Measurements from ENCODE around the gene GSTO2. TPM values are rescaled to one million over a fixed set of nuclear protein-coding genes. Genes with fewer than 3 reads are reported as not detected.

The GSTO2 gene
- total and polyA plus RNA-seq, 2 of the 13 experiments (the other 11 are each of a cell fraction or from before 2014, with no cell fraction given), result 2.1 to 7.9 TPM

- in situ Hi-C loops (cut with HindIII; ENCODE audit: extremely low pct_ligation_motif_present, low pct_unique_long_range_greater_than_20kb) (no loop called here), intact Hi-C loops (cut with micrococcal nuclease; ENCODE audit: unreplicated experiment) (no loop called here)
- Histone ChIP-seq H3K27me3 (ENCODE audit: control insufficient read depth in 1 of 2, insufficient read depth in 2 of 2, low read length in 2 of 2) (peaks cover 0 to 7% of the 10 kb centered on the region in 2 experiments; a peak in 2 of 5 replicates), H3K27ac (ENCODE audit: extremely low read length, insufficient read depth, low read length) (no peak overlapping the region), H2AFZ (ENCODE audit: low read length) (no peak overlapping the region), H3K4me2 (ENCODE audit: low read depth, low read length) (no peak overlapping the region), H3K36me3 (replicated peaks in 1 of 2; ENCODE audit: control insufficient read depth in 1 of 2, insufficient read depth in 2 of 2, low read length in 2 of 2) (no peaks in the 10 kb centered on the region; a peak in 1 of 5 replicates), H3K9me3 (ENCODE audit: low read length) (no peaks in the 10 kb centered on the region), H4K20me1 (ENCODE audit: insufficient read depth, low read length) (no peaks in the 10 kb centered on the region), H3K9ac (ENCODE audit: insufficient read depth, low read depth, low read length) (no peak overlapping the region), H3K79me2 (ENCODE audit: insufficient read depth, low read length) (no peaks in the 10 kb centered on the region), H3K4me3 (replicated peaks in 1 of 3; ENCODE audit: insufficient read depth in 1 of 3, low read depth in 2 of 3, low read length in 3 of 3) (no peak overlapping the region), H3K4me1 (ENCODE audit: insufficient read depth, low read length) (peaks cover 64% of the 10 kb centered on the region)
- ATAC-seq (no peak), FAIRE-seq (no peak), DNase-seq (ENCODE audit: low spot score) (no peak)
- CTCF ChIA-PET (ENCODE audit: low intra/inter-chr PET ratio, low total read pairs), result no interaction called here
- no peak for TF ChIP-seq ZFP36 (IDR thresholded peaks at IDR 0.05; ENCODE audit: borderline replicate concordance, low read depth, low read length, partially characterized antibody)
- no peak for TF ChIP-seq HOXD1 (CRISPR knock-in tag; IDR thresholded peaks at IDR 0.05)
- TF ChIP-seq MEF2D (CRISPR knock-in tag; IDR thresholded peaks at IDR 0.05), result no peak
- TF ChIP-seq NCOA5 (CRISPR knock-in tag; IDR thresholded peaks at IDR 0.05), result no peak
- TF ChIP-seq PRDM4 (CRISPR knock-in tag; IDR thresholded peaks at IDR 0.05; ENCODE audit: borderline replicate concordance), result no peak
- TF ChIP-seq, protein P1, sequence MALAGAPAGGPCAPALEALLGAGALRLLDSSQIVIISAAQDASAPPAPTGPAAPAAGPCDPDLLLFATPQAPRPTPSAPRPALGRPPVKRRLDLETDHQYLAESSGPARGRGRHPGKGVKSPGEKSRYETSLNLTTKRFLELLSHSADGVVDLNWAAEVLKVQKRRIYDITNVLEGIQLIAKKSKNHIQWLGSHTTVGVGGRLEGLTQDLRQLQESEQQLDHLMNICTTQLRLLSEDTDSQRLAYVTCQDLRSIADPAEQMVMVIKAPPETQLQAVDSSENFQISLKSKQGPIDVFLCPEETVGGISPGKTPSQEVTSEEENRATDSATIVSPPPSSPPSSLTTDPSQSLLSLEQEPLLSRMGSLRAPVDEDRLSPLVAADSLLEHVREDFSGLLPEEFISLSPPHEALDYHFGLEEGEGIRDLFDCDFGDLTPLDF (CRISPR knock-in tag; IDR thresholded peaks at IDR 0.05), result no peak
- no peak for TF ChIP-seq ERF (CRISPR knock-in tag; IDR thresholded peaks at IDR 0.05)
- TF ChIP-seq, protein P2, sequence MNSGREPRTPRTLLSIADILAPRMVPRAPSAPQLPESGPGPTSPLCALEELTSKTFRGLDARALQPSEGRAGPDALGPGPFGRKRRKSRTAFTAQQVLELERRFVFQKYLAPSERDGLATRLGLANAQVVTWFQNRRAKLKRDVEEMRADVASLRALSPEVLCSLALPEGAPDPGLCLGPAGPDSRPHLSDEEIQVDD (CRISPR knock-in tag; IDR thresholded peaks at IDR 0.05; ENCODE audit: borderline replicate concordance), result no peak
- TF ChIP-seq ATF4 (CRISPR knock-in tag; IDR thresholded peaks at IDR 0.05), result no peak
- no peak for TF ChIP-seq MLLT10 (CRISPR knock-in tag; IDR thresholded peaks at IDR 0.05)
- no peak for TF ChIP-seq GPN1 (CRISPR knock-in tag; IDR thresholded peaks at IDR 0.05; ENCODE audit: borderline replicate concordance)
- POLR2A ChIA-PET, result no interaction called here
- 93% methylated on average over 6 of the region's 6 CpGs for WGBS (ENCODE audit: low lambda C conversion rate)
- BruUV-seq (replicated peaks), result no TSS peak
Observed at GRCh38 chr10:104334561-104334960, 65.6 kb downstream of the GSTO2 start.

Data from HepG2 (cell line).